ENCODE measurements around the gene DPP6. TPM values are rescaled to one million over a fixed set of nuclear protein-coding genes. Genes with fewer than 3 reads are reported as not detected.

Gene DPP6
- total and polyA plus RNA-seq, 9 of the 15 experiments (the other 6 are each of a cell fraction or from before 2014, with no cell fraction given) = not detected

GRCh38 chr7:154677454-154677853 is 625.3 kb downstream of the DPP6 start (continued):
- no peak for TF ChIP-seq THRAP3 (IDR thresholded peaks at IDR 0.05; ENCODE audit: borderline replicate concordance)
- no peak for TF ChIP-seq ZNF589 (CRISPR knock-in tag; IDR thresholded peaks at IDR 0.05; ENCODE audit: low read depth)
- no peak for TF ChIP-seq TRIM28 (IDR thresholded peaks at IDR 0.05)
- TF ChIP-seq ZEB2 (IDR thresholded peaks at IDR 0.05) = no peak
- TF ChIP-seq ZNF766 (CRISPR knock-in tag; conservative IDR thresholded peaks at IDR 0.05) = no peak
- no peak for TF ChIP-seq ZNF121 (CRISPR knock-in tag; conservative IDR thresholded peaks at IDR 0.05)
- no peak for TF ChIP-seq ZKSCAN3 (CRISPR knock-in tag; IDR thresholded peaks at IDR 0.05)
- TF ChIP-seq ZNF584 (CRISPR knock-in tag; IDR thresholded peaks at IDR 0.05; ENCODE audit: low read depth) = no peak
- no peak for TF ChIP-seq ZNF561 (CRISPR knock-in tag; conservative IDR thresholded peaks at IDR 0.05)
- TF ChIP-seq GABPB2 (CRISPR knock-in tag; conservative IDR thresholded peaks at IDR 0.05) = 0 out of 2 replicates have a peak, but pooled peaks have one; percentile 55
- no peak for TF ChIP-seq TFAM (CRISPR knock-in tag; conservative IDR thresholded peaks at IDR 0.05)
- no peak for TF ChIP-seq HIVEP1 (CRISPR knock-in tag; IDR thresholded peaks at IDR 0.05)
- no peak for TF ChIP-seq RBM25 (IDR thresholded peaks at IDR 0.05; ENCODE audit: low read depth, low read length, severe bottlenecking)
- TF ChIP-seq, protein P1, sequence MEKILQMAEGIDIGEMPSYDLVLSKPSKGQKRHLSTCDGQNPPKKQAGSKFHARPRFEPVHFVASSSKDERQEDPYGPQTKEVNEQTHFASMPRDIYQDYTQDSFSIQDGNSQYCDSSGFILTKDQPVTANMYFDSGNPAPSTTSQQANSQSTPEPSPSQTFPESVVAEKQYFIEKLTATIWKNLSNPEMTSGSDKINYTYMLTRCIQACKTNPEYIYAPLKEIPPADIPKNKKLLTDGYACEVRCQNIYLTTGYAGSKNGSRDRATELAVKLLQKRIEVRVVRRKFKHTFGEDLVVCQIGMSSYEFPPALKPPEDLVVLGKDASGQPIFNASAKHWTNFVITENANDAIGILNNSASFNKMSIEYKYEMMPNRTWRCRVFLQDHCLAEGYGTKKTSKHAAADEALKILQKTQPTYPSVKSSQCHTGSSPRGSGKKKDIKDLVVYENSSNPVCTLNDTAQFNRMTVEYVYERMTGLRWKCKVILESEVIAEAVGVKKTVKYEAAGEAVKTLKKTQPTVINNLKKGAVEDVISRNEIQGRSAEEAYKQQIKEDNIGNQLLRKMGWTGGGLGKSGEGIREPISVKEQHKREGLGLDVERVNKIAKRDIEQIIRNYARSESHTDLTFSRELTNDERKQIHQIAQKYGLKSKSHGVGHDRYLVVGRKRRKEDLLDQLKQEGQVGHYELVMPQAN (IDR thresholded peaks at IDR 0.05; ENCODE audit: borderline replicate concordance) = no peak
- TF ChIP-seq, protein P2, sequence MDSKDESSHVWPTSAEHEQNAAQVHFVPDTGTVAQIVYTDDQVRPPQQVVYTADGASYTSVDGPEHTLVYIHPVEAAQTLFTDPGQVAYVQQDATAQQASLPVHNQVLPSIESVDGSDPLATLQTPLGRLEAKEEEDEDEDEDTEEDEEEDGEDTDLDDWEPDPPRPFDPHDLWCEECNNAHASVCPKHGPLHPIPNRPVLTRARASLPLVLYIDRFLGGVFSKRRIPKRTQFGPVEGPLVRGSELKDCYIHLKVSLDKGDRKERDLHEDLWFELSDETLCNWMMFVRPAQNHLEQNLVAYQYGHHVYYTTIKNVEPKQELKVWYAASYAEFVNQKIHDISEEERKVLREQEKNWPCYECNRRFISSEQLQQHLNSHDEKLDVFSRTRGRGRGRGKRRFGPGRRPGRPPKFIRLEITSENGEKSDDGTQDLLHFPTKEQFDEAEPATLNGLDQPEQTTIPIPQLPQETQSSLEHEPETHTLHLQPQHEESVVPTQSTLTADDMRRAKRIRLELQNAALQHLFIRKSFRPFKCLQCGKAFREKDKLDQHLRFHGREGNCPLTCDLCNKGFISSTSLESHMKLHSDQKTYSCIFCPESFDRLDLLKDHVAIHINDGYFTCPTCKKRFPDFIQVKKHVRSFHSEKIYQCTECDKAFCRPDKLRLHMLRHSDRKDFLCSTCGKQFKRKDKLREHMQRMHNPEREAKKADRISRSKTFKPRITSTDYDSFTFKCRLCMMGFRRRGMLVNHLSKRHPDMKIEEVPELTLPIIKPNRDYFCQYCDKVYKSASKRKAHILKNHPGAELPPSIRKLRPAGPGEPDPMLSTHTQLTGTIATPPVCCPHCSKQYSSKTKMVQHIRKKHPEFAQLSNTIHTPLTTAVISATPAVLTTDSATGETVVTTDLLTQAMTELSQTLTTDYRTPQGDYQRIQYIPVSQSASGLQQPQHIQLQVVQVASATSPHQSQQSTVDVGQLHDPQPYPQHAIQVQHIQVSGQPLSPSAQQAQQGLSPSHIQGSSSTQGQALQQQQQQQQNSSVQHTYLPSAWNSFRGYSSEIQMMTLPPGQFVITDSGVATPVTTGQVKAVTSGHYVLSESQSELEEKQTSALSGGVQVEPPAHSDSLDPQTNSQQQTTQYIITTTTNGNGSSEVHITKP (IDR thresholded peaks at IDR 0.05; ENCODE audit: partially characterized antibody) = peak; percentile 92
- TF ChIP-seq SRF (CRISPR knock-in tag; IDR thresholded peaks at IDR 0.05) = no peak
- no peak for TF ChIP-seq POLR3G (IDR thresholded peaks at IDR 0.05; ENCODE audit: extremely low read depth, insufficient read length, insufficient replicate concordance)
- TF ChIP-seq, protein P3, sequence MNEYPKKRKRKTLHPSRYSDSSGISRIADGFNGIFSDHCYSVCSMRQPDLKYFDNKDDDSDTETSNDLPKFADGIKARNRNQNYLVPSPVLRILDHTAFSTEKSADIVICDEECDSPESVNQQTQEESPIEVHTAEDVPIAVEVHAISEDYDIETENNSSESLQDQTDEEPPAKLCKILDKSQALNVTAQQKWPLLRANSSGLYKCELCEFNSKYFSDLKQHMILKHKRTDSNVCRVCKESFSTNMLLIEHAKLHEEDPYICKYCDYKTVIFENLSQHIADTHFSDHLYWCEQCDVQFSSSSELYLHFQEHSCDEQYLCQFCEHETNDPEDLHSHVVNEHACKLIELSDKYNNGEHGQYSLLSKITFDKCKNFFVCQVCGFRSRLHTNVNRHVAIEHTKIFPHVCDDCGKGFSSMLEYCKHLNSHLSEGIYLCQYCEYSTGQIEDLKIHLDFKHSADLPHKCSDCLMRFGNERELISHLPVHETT (CRISPR knock-in tag; conservative IDR thresholded peaks at IDR 0.05 in 1 of 2, IDR thresholded peaks at IDR 0.05 in 1 of 2) = peak in 1 of 2 experiments; percentile 59; a peak in 1 of 4 replicates
- no peak for TF ChIP-seq MTA2 (IDR thresholded peaks at IDR 0.05; ENCODE audit: low read depth)
- TF ChIP-seq NR2F6 (CRISPR knock-in tag; IDR thresholded peaks at IDR 0.05) = no peak
- no peak for TF ChIP-seq EZH2 (IDR thresholded peaks at IDR 0.05; ENCODE audit: borderline replicate concordance, low read depth, low read length)
- TF ChIP-seq PYGO2 (tag; IDR thresholded peaks at IDR 0.05) = no peak
- no peak for TF ChIP-seq POLR2H (tag; IDR thresholded peaks at IDR 0.05; ENCODE audit: low read depth)
- TF ChIP-seq CHD2 (IDR thresholded peaks at IDR 0.05; ENCODE audit: low read depth, low read length) = 0 out of 2 replicates have a peak, but pooled peaks have one; percentile 28
